OCI-LY1 (cell line): Measurements from ENCODE around the gene TSPAN1.

Experiments used
- H2AFZ ChIP-seq: fragments of 200-600 bp; sonication (generic), shearing (Covaris generic); 2 replicates; pipeline ENCODE4 v1.6.0; 2014; ENCODE audit warnings: antibody characterized with exemption, mild to moderate bottlenecking, low read length
- H3F3A ChIP-seq: fragments of 200-600 bp; sonication (generic), shearing (Covaris generic); 2 replicates; pipeline ENCODE4 v1.6.0; 2014; ENCODE audit warnings: mild to moderate bottlenecking, antibody characterized with exemption, low read length, moderate library complexity; ENCODE audit not compliant: insufficient read depth
- H3K27ac ChIP-seq: fragments of 200-600 bp; sonication (generic); 2 replicates; pipeline ENCODE4 v1.5.1; 2014; ENCODE audit warnings: low read length, mixed run types, mild to moderate bottlenecking, low read depth; ENCODE audit not compliant: poor library complexity, severe bottlenecking
- H3K27me3 ChIP-seq: fragments of 200-600 bp; sonication (generic); 2 replicates; pipeline ENCODE4 v1.6.0; 2014; ENCODE audit warnings: antibody characterized with exemption, mild to moderate bottlenecking, low read length, moderate library complexity; ENCODE audit not compliant: insufficient read depth
- H3K36me3 ChIP-seq: fragments of 200-600 bp; sonication (generic); 2 replicates; pipeline ENCODE4 v1.6.1; 2014; ENCODE audit warnings: mild to moderate bottlenecking, antibody characterized with exemption, low read length, moderate library complexity, mixed read lengths; ENCODE audit not compliant: insufficient read depth
- H3K4me1 ChIP-seq: fragments of 200-600 bp; sonication (generic); 2 replicates; pipeline ENCODE4 v1.5.1; 2014; ENCODE audit warnings: mild to moderate bottlenecking, low read length, moderate library complexity; ENCODE audit not compliant: insufficient read depth, severe bottlenecking
- H3K4me2 ChIP-seq: fragments of 200-600 bp; sonication (generic), shearing (Covaris generic); 2 replicates; pipeline ENCODE4 v1.6.1; 2014; ENCODE audit warnings: low read length
- H3K4me3 ChIP-seq: fragments of 200-600 bp; sonication (generic); 2 replicates; pipeline ENCODE4 v1.5.1; 2014; ENCODE audit warnings: low read length, low read depth, mild to moderate bottlenecking, mixed read lengths; ENCODE audit not compliant: poor library complexity, severe bottlenecking
- H3K79me2 ChIP-seq: fragments of 200-600 bp; shearing (Covaris generic); 2 replicates; pipeline ENCODE4 v1.6.1; 2016; ENCODE audit warnings: mixed run types, low read length, mixed read lengths; ENCODE audit not compliant: insufficient read depth
- H3K9ac ChIP-seq: fragments of 200-600 bp; sonication (generic), shearing (Covaris generic); 2 replicates; pipeline ENCODE4 v1.6.1; 2014; ENCODE audit warnings: mild to moderate bottlenecking, low read length, mixed read lengths
- H3K9me2 ChIP-seq: fragments of 200-600 bp; sonication (generic), shearing (Covaris generic); 2 replicates; pipeline ENCODE4 v1.6.1; 2014; ENCODE audit warnings: low read depth, mild to moderate bottlenecking, low read length, mixed read lengths
- H3K9me3 ChIP-seq: fragments of 200-600 bp; shearing (Covaris generic); 2 replicates; pipeline ENCODE4 v1.6.1; 2014; ENCODE audit warnings: low read length, mixed read lengths
- H4K20me1 ChIP-seq: fragments of 200-600 bp; sonication (generic), shearing (Covaris generic); 2 replicates; pipeline ENCODE4 v1.6.0; 2016; ENCODE audit warnings: mild to moderate bottlenecking, low read length; ENCODE audit not compliant: insufficient read depth
- CTCF ChIP-seq: fragments of 200-600 bp; sonication (generic), shearing (Covaris generic); IDR thresholded peaks from 2 replicates; pipeline ENCODE4 v1.5.1; 2017; ENCODE audit warnings: mild to moderate bottlenecking, antibody characterized with exemption, low read length, moderate library complexity, mixed read lengths
- EZH2 ChIP-seq: fragments of 200-600 bp; sonication (generic), shearing (Covaris generic); IDR thresholded peaks from 2 replicates; pipeline ENCODE4 v1.8.0; 2017; ENCODE audit warnings: borderline replicate concordance, mixed run types, mild to moderate bottlenecking, antibody characterized with exemption, low read length, moderate library complexity, mixed read lengths

Gene TSPAN1

GRCh38 chr1:46199233-46199749 lies 24.4 kb downstream of the TSPAN1 start:
- Histone ChIP-seq H2AFZ (no peak overlapping the region), H3K9me2 (no peaks in the 10 kb centered on the region), H3K27ac (no peak overlapping the region), H3K79me2 (no peaks in the 10 kb centered on the region), H3K4me1 (peaks cover 35% of the 10 kb centered on the region), H3K4me2 (peak overlapping the region; percentile 90), H3K9ac (peak overlapping the region; percentile 82; the same call in 1 of the 2 replicates), H3K4me3 (peak overlapping the region; percentile 79), H3K36me3 (no peaks in the 10 kb centered on the region), H3K9me3 (no peaks in the 10 kb centered on the region), H4K20me1 (no peaks in the 10 kb centered on the region), H3F3A (peaks cover 4% of the 10 kb centered on the region; the same call in 1 of the 2 replicates), H3K27me3 (no peaks in the 10 kb centered on the region)
- TF ChIP-seq CTCF: no peak; the same call in 1 of the 2 replicates
- TF ChIP-seq EZH2: no peak

- TF ChIP-seq CTCF (no peak), EZH2 (no peak)
- Histone ChIP-seq H3K79me2 (no peaks in the 10 kb centered on the region), H3K9ac (no peak overlapping the region; the same call in 1 of the 2 replicates), H2AFZ (no peak overlapping the region), H3F3A (peaks cover 4% of the 10 kb centered on the region; the same call in 1 of the 2 replicates), H3K36me3 (no peaks in the 10 kb centered on the region), H3K4me2 (peak overlapping the region; percentile 70), H3K4me1 (peaks cover 22% of the 10 kb centered on the region), H3K4me3 (peak overlapping the region; percentile 53), H3K27me3 (no peaks in the 10 kb centered on the region), H3K9me3 (no peaks in the 10 kb centered on the region), H4K20me1 (no peaks in the 10 kb centered on the region), H3K9me2 (no peaks in the 10 kb centered on the region), H3K27ac (no peak overlapping the region)
Observed at GRCh38 chr1:46203738-46204405, 29.0 kb downstream of the TSPAN1 start.

- Histone ChIP-seq H3K27ac (no peak overlapping the region), H3K79me2 (no peaks in the 10 kb centered on the region), H3F3A (peaks cover 2% of the 10 kb centered on the region; the same call in 1 of the 2 replicates), H4K20me1 (no peaks in the 10 kb centered on the region), H3K4me3 (no peak overlapping the region), H3K9ac (no peak overlapping the region), H3K27me3 (no peaks in the 10 kb centered on the region), H3K4me1 (peaks cover 17% of the 10 kb centered on the region), H2AFZ (no peak overlapping the region), H3K36me3 (no peaks in the 10 kb centered on the region), H3K4me2 (no peak overlapping the region), H3K9me3 (no peaks in the 10 kb centered on the region), H3K9me2 (no peaks in the 10 kb centered on the region)
- TF ChIP-seq EZH2 (no peak), CTCF (no peak)
Observed at GRCh38 chr1:46204406-46204742, 29.5 kb downstream of the TSPAN1 start.
